GM21423 (cell line): ENCODE measurements around the gene KCNJ1.
A peak's percentile ranks its signal among the peaks of the same experiment; 100 is the strongest.

Source experiments
- ATAC-seq: cut with Tn5 transposase; IDR thresholded peaks from one replicate; pipeline ENCODE4 v1.9.1; 2021; ENCODE audit warnings: mild to moderate bottlenecking, moderate library complexity; ENCODE audit not compliant: unreplicated experiment

Gene KCNJ1

GRCh38 chr11:128867277-128867676 lies at the start of gene KCNJ1:
Gene KCNJ1 (minus strand): TSS chr11:128867296. CDS start chr11:128840243, 27,053 bp downstream.
- no peak for ATAC-seq

- no peak for ATAC-seq
Observed at GRCh38 chr11:128916681-128917080, 49.6 kb upstream of the KCNJ1 start.

- no peak for ATAC-seq
Observed at GRCh38 chr11:128916037-128916572, 49.0 kb upstream of the KCNJ1 start.

- ATAC-seq = no peak
Observed at GRCh38 chr11:128915149-128915521, 48.0 kb upstream of the KCNJ1 start.

- ATAC-seq = no peak
Observed at GRCh38 chr11:128914216-128915148, 47.4 kb upstream of the KCNJ1 start.

GRCh38 chr11:128913806-128914205 lies 46.7 kb upstream of the KCNJ1 start:
- ATAC-seq = no peak

GRCh38 chr11:128911701-128912100 lies 44.6 kb upstream of the KCNJ1 start:
- no peak for ATAC-seq

- ATAC-seq = no peak
Observed at GRCh38 chr11:128911239-128911638, 44.1 kb upstream of the KCNJ1 start.

GRCh38 chr11:128910576-128910975 lies 43.5 kb upstream of the KCNJ1 start:
- no peak for ATAC-seq

GRCh38 chr11:128909438-128910125 lies 42.5 kb upstream of the KCNJ1 start:
- ATAC-seq = no peak

GRCh38 chr11:128908391-128909246 lies 41.5 kb upstream of the KCNJ1 start:
- no peak for ATAC-seq

- ATAC-seq = no peak
Observed at GRCh38 chr11:128907585-128907984, 40.5 kb upstream of the KCNJ1 start.

- ATAC-seq = no peak
Observed at GRCh38 chr11:128906185-128907050, 39.3 kb upstream of the KCNJ1 start.

- peak; percentile 43 for ATAC-seq
Observed at GRCh38 chr11:128905345-128906184, 38.5 kb upstream of the KCNJ1 start.

- ATAC-seq = peak; percentile 43
Observed at GRCh38 chr11:128904656-128905344, 37.7 kb upstream of the KCNJ1 start.

- ATAC-seq = no peak
Observed at GRCh38 chr11:128904303-128904655, 37.2 kb upstream of the KCNJ1 start.

GRCh38 chr11:128903248-128904061 lies 36.4 kb upstream of the KCNJ1 start:
- ATAC-seq = no peak
